Gastroesophageal sphincter (tissue), 3 donors: ENCODE measurements around the gene CDH13.

Experiments used
- EP300 ChIP-seq: sonication (generic); formaldehyde crosslinking; IDR thresholded peaks from one replicate; pipeline ENCODE4 v1.6.1; 2017; ENCODE audit warnings: antibody characterized with exemption, mild to moderate bottlenecking
- TF ChIP-seq, protein P1 (sequence below), 4 experiments: fragments of 200-600 bp in 2 of 4; fragments of 450-650 bp in 2 of 4; sonication (generic) in 1 of 4; IDR thresholded peaks; one replicate each; pipeline ENCODE4 v1.5.1; 2017 to 2019; ENCODE audit warnings: antibody characterized with exemption in 4 of 4, mild to moderate bottlenecking in 2 of 4, moderate library complexity in 2 of 4

DNA sequence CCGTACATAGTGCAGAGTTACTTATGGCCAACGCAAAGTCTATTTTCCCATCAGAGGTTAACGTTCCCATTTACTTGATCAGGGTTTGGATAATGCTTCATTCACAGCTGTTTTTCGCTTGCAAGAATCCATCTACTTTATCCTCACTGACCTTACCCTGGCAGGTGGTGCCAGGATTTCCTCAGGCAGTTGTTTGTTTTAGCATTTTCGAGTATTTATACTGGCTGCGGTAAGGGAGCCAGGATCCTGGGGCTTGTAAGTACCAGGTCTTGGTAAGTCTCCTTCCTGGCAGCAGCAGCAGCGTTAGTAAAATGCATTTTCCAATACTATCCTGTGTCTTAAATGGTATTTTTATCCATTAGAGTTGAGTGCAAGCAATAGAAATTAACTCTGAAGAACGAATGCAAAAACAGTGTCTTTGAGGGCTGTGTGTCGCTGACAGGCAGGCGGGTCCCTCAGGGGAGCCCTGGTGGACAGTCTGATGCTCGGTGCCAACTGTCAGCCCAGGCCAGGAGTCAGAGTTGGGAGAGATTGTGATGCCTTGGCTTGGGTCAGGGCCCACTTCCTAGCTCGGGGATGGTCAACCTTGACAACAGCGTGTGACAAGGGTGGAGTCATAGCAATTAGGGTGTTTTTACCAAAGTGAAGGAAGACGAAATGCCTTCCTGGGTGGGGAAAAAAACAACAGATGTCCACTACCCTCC, 1088.6 kb downstream of the CDH13 start:
- TF ChIP-seq, protein P1, sequence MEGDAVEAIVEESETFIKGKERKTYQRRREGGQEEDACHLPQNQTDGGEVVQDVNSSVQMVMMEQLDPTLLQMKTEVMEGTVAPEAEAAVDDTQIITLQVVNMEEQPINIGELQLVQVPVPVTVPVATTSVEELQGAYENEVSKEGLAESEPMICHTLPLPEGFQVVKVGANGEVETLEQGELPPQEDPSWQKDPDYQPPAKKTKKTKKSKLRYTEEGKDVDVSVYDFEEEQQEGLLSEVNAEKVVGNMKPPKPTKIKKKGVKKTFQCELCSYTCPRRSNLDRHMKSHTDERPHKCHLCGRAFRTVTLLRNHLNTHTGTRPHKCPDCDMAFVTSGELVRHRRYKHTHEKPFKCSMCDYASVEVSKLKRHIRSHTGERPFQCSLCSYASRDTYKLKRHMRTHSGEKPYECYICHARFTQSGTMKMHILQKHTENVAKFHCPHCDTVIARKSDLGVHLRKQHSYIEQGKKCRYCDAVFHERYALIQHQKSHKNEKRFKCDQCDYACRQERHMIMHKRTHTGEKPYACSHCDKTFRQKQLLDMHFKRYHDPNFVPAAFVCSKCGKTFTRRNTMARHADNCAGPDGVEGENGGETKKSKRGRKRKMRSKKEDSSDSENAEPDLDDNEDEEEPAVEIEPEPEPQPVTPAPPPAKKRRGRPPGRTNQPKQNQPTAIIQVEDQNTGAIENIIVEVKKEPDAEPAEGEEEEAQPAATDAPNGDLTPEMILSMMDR (IDR thresholded peaks at IDR 0.05): no peak
- no peak for TF ChIP-seq EP300
